ENCODE results near the gene ZNF775. TPM values are rescaled to one million over a fixed set of nuclear protein-coding genes. Genes with fewer than 3 reads are reported as not detected.
"Not testable (repeated sequence)": the region's sequence is repeated elsewhere in the genome, so short reads cannot be mapped to it uniquely, and the experiment has no call there.

The ZNF775 gene
- total RNA-seq, 2 donors from 2014 or later: 4.2 to 11.5 TPM

DNA sequence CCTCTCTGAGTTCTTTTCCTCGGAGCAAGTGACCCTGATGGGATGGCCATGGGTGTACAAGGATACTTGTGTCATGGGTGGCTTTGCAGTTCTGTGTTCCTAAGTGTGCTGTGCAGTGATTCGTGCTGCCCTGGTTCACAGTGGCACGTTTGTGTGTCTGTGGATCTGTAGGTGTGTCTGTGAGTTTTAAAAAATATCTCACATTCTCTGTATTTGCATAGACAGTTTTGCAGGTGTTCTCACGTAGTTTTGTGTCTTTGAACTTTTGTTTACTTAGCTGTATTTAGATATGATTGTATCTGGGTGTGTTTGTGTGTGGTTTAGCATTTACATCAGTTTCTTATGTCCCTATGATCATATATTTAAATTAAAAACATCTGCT lies 3.7 kb downstream of the ZNF775 start:
- ATAC-seq (ENCODE audit: insufficient number of reproducible peaks, low FRiP score, low read depth): no peak
- peaks cover 5 to 13% of the 10 kb centered on the region in 2 donors for H3K4me1 ChIP-seq (ENCODE audit: control insufficient read depth in 1 of 2, low read depth in 2 of 2)

DNA sequence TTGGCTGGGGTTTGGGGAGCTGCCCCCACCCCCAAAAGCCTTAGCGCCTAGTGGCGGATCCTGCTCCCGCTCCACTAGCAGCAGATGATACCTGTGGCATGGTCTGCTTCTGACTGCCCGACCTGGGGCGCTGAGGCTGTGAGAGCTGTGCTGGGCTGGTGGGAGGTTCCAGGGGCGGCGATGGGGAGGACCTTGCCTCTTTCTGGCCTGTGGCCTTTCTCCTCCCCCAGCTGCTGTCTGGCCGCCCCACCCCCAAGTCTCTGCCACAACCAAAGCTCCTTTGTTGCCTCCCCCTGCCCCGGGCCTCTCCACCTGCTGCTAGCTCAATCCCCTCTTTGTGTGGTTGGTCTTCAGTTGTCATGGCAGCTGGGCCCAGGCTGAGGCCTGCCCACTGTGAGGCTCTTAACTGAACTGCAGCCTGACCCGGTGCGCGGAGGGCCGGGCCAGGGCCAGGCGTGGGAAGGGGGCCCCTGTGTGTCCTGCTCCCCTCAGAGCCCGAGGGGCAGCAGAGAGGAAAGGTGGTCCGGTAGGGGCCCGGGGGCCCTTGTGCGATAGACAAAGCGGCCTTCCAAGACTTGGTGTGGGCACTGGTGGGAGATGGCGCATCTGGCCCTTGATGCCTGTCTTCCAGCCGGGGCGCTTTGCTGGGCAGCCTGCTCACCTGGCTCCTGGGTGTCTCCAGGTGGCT lies 4.7 kb downstream of the ZNF775 start:
- DNase-seq (ENCODE audit: low spot score) (no peak), ATAC-seq (ENCODE audit: insufficient number of reproducible peaks, low FRiP score, low read depth) (no peak)
- peaks cover 0 to 11% of the 10 kb centered on the region in 2 donors for H3K4me1 ChIP-seq (ENCODE audit: control insufficient read depth in 1 of 2, low read depth in 2 of 2)

More for the DNA sequence above, 3.7 kb downstream of the ZNF775 start:
- Histone ChIP-seq H3K36me3 (no peaks in the 10 kb centered on the region), H3K4me3 (no peak overlapping the region), H3K27ac (no peak overlapping the region), H3K27me3 (replicated peaks; ENCODE audit: insufficient read depth) (no peaks in the 10 kb centered on the region), H3K9me3 (no peaks in the 10 kb centered on the region)
- TF ChIP-seq, protein P1, sequence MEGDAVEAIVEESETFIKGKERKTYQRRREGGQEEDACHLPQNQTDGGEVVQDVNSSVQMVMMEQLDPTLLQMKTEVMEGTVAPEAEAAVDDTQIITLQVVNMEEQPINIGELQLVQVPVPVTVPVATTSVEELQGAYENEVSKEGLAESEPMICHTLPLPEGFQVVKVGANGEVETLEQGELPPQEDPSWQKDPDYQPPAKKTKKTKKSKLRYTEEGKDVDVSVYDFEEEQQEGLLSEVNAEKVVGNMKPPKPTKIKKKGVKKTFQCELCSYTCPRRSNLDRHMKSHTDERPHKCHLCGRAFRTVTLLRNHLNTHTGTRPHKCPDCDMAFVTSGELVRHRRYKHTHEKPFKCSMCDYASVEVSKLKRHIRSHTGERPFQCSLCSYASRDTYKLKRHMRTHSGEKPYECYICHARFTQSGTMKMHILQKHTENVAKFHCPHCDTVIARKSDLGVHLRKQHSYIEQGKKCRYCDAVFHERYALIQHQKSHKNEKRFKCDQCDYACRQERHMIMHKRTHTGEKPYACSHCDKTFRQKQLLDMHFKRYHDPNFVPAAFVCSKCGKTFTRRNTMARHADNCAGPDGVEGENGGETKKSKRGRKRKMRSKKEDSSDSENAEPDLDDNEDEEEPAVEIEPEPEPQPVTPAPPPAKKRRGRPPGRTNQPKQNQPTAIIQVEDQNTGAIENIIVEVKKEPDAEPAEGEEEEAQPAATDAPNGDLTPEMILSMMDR (IDR thresholded peaks at IDR 0.05): no peak
- DNase-seq (ENCODE audit: low spot score): no peak

DNA sequence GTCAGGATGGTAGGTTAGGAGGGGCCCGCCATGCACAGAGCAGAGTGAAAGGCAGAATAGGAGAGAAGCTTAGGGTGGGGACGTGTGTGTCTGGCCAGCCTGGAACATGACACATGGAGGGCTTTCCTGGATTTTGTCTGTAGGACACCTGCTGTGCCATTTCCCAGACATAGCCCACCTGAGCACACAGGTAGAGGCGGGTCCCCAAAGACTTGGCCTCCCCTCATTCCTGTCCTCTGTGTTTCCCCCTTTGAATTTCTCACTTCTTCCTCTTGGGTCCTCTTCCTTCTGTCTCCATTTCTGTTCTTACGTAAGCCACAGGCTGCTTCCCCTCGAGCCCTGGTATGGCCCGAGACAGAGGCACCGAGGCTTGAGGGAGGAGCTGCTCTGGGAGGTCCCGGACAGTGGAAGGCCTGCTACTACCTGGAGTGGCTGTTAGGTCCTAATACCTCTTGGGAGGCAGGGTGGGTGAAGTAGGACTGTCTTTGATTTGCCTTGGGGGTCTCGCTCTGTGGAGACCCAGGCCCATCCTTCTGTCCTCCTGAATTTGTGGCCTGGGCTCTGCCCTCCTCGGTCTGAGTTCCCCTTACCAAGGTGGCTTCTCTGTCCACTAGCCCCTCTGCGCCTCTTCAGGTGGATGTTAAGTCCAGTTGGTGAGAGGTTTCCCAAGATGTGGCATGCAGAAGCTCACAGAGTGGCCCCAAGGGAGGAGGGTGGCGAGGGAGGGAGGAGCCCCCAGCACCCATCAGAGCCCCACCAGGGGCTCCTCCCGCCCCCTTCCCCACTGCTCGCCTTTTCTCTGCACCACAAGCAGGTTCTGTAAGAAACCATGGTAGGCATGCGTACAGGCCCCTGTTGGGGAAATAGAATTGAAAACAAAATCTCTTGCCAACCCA lies 5.5 kb downstream of the ZNF775 start:
- TF ChIP-seq, protein P1 (IDR thresholded peaks at IDR 0.05): no peak
- DNase-seq (ENCODE audit: low spot score): no peak
- Histone ChIP-seq H3K4me3 (no peak overlapping the region), H3K9me3 (no peaks in the 10 kb centered on the region), H3K27me3 (replicated peaks; ENCODE audit: insufficient read depth) (no peaks in the 10 kb centered on the region), H3K36me3 (no peaks in the 10 kb centered on the region), H3K27ac (no peak overlapping the region), H3K4me1 (ENCODE audit: control insufficient read depth in 1 of 2, low read depth in 2 of 2) (peaks cover 0 to 15% of the 10 kb centered on the region in 2 donors)
- no peak for ATAC-seq (ENCODE audit: insufficient number of reproducible peaks, low FRiP score, low read depth)

More for the DNA sequence above, 4.7 kb downstream of the ZNF775 start:
- TF ChIP-seq, protein P1 (IDR thresholded peaks at IDR 0.05): no peak
- Histone ChIP-seq H3K36me3 (no peaks in the 10 kb centered on the region), H3K27ac (no peak overlapping the region), H3K4me3 (no peak overlapping the region), H3K9me3 (no peaks in the 10 kb centered on the region), H3K27me3 (replicated peaks; ENCODE audit: insufficient read depth) (no peaks in the 10 kb centered on the region)

DNA sequence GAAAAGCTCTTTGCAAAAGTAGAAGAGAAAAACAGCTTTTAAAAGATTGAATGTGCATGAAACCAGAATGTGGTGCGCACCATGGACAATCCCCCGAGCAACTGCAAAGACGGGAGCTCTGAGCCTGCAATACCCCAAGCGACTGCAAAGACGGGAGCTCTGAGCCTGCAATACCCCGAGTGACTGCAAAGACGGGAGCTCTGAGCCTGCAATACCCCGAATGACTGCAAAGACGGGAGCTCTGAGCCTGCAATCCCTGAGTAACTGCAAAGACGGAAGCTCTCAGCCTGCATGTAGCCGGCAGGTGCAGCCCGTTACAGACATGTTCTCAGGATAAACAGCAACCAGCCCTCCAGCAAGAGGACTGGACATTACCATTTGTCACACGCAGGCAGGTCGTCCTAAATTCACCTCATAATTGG lies 6.2 kb downstream of the ZNF775 start:
- TF ChIP-seq, protein P1 (IDR thresholded peaks at IDR 0.05): no peak
- peaks cover 0 to 10% of the 10 kb centered on the region in 2 donors for H3K4me1 ChIP-seq (ENCODE audit: control insufficient read depth in 1 of 2, low read depth in 2 of 2)
- no peaks in the 10 kb centered on the region for H3K9me3 ChIP-seq
- no peaks in the 10 kb centered on the region for H3K36me3 ChIP-seq
- H3K4me3 ChIP-seq: no peak overlapping the region
- no peak for ATAC-seq (ENCODE audit: insufficient number of reproducible peaks, low FRiP score, low read depth)
- DNase-seq (ENCODE audit: low spot score): no peak
- no peaks in the 10 kb centered on the region for H3K27me3 ChIP-seq (replicated peaks; ENCODE audit: insufficient read depth)
- no peak overlapping the region for H3K27ac ChIP-seq

GRCh38 chr7:150385884-150386283 lies 6.8 kb downstream of the ZNF775 start:
- not testable (repeated sequence) for H3K4me1 ChIP-seq (ENCODE audit: control insufficient read depth in 1 of 2, low read depth in 2 of 2); H3K27ac ChIP-seq; H3K9me3 ChIP-seq; H3K36me3 ChIP-seq; H3K27me3 ChIP-seq (replicated peaks; ENCODE audit: insufficient read depth); DNase-seq (ENCODE audit: low spot score); ATAC-seq (ENCODE audit: insufficient number of reproducible peaks, low FRiP score, low read depth); H3K4me3 ChIP-seq
